HL-60 (cell line): ENCODE results near the gene MAGI2.
"Not testable (repeated sequence)": the region's sequence is repeated elsewhere in the genome, so short reads cannot be mapped to it uniquely, and the experiment has no call there.

Experiments used
- DNase-seq, 2 experiments: peaks; one replicate each; pipeline ENCODE4 v3.0.0-alpha.2; 2010 to 2020; ENCODE audit warnings: low read depth in 1 of 2, low spot score in 1 of 2
- H3K27ac ChIP-seq: fragments of 250-450 bp; sonication (Bioruptor Pico); replicated peaks from 2 replicates; pipeline ENCODE4 v1.5.1; 2020; ENCODE audit warnings: mild to moderate bottlenecking, moderate library complexity
- H3K27me3 ChIP-seq: fragments of 250-450 bp; sonication (Bioruptor Pico); 2 replicates; pipeline ENCODE4 v1.5.1; 2021; ENCODE audit warnings: mild to moderate bottlenecking, moderate library complexity; ENCODE audit not compliant: insufficient read depth, poor library complexity, severe bottlenecking
- H3K4me3 ChIP-seq: replicated peaks from 2 replicates; pipeline ENCODE4 v1.5.1; 2011; ENCODE audit warnings: mild to moderate bottlenecking, control low read depth, low read length; ENCODE audit not compliant: insufficient read depth
- CTCF ChIP-seq: IDR thresholded peaks from one replicate; pipeline ENCODE4 v1.5.1; 2011; ENCODE audit warnings: low read length, control low read depth, inconsistent platforms; ENCODE audit not compliant: insufficient read depth
- GABPA ChIP-seq: IDR thresholded peaks from 2 replicates; pipeline ENCODE4 v1.6.1; 2012; ENCODE audit warnings: low read depth
- POLR2AphosphoS5 ChIP-seq: IDR thresholded peaks from 2 replicates; pipeline ENCODE4 v1.6.1; 2012; ENCODE audit warnings: low read depth
- REST ChIP-seq: IDR thresholded peaks from 2 replicates; pipeline ENCODE4 v1.6.1; 2012; ENCODE audit warnings: low read depth; ENCODE audit not compliant: insufficient replicate concordance
- SPI1 ChIP-seq: IDR thresholded peaks from 2 replicates; pipeline ENCODE4 v1.6.1; 2012; ENCODE audit warnings: low read depth, mild to moderate bottlenecking, borderline replicate concordance

Gene MAGI2

GRCh38 chr7:79035858-79036257, 417.6 kb downstream of the MAGI2 start:
- no peak overlapping the region for H3K27ac ChIP-seq
- no peak overlapping the region for H3K4me3 ChIP-seq
- H3K27me3 ChIP-seq: no peaks in the 10 kb centered on the region
- DNase-seq: no peak
- TF ChIP-seq REST (no peak), CTCF (no peak), GABPA (no peak), POLR2AphosphoS5 (no peak), SPI1 (no peak)

GRCh38 chr7:79034730-79035129, 418.7 kb downstream of the MAGI2 start:
- H3K27ac ChIP-seq: no peak overlapping the region
- H3K4me3 ChIP-seq: no peak overlapping the region
- no peak for DNase-seq
- no peaks in the 10 kb centered on the region for H3K27me3 ChIP-seq
- TF ChIP-seq CTCF: no peak
- no peak for TF ChIP-seq POLR2AphosphoS5

GRCh38 chr7:79019711-79020110, 433.8 kb downstream of the MAGI2 start:
- not testable (repeated sequence) for H3K27me3 ChIP-seq, H3K27ac ChIP-seq, H3K4me3 ChIP-seq, DNase-seq

GRCh38 chr7:79011921-79012320, 441.5 kb downstream of the MAGI2 start:
- Histone ChIP-seq H3K27me3 (no peaks in the 10 kb centered on the region), H3K27ac (no peak overlapping the region), H3K4me3 (no peak overlapping the region)
- no peak for DNase-seq
- TF ChIP-seq POLR2AphosphoS5 (no peak), SPI1 (no peak), GABPA (no peak), REST (no peak), CTCF (no peak)
